ENCODE results near the gene FAH.
"Not testable (repeated sequence)": the region's sequence is repeated elsewhere in the genome, so short reads cannot be mapped to it uniquely, and the experiment has no call there.

DNA sequence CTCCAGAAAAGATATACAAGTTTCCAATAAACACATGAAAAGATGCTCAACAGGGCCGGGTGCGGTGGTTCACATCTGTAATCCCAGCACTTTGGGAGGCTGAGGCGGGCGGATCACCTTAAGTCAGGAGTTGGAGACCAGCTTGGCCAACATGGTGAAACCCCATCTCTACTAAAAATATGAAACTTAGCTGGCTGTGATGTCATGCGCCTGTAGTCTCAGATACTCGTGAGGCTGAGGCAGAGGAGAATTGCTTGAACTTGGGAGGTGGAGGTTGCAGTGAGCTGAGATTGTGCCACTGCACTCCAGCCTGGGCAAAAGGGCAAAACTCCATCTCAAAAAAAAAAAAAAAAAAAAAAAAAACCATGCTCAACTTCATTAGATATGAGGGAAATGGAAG, 25.5 kb upstream of the FAH start:
- TF ChIP-seq, protein P1, sequence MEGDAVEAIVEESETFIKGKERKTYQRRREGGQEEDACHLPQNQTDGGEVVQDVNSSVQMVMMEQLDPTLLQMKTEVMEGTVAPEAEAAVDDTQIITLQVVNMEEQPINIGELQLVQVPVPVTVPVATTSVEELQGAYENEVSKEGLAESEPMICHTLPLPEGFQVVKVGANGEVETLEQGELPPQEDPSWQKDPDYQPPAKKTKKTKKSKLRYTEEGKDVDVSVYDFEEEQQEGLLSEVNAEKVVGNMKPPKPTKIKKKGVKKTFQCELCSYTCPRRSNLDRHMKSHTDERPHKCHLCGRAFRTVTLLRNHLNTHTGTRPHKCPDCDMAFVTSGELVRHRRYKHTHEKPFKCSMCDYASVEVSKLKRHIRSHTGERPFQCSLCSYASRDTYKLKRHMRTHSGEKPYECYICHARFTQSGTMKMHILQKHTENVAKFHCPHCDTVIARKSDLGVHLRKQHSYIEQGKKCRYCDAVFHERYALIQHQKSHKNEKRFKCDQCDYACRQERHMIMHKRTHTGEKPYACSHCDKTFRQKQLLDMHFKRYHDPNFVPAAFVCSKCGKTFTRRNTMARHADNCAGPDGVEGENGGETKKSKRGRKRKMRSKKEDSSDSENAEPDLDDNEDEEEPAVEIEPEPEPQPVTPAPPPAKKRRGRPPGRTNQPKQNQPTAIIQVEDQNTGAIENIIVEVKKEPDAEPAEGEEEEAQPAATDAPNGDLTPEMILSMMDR (IDR thresholded peaks at IDR 0.05) = not testable (repeated sequence)
- not testable (repeated sequence) for TF ChIP-seq EZH2 (IDR thresholded peaks at IDR 0.05; ENCODE audit: borderline replicate concordance, insufficient read depth, low read depth, low read length, poor library complexity, severe bottlenecking)
